H9 (cell line): ENCODE data around the gene HGF. TPM values are rescaled to one million over a fixed set of nuclear protein-coding genes. Genes with fewer than 3 reads are reported as not detected.

Experiments
- DNase-seq: peaks from one replicate; pipeline ENCODE4 v3.0.0-alpha.2; 2017
- H2AFZ ChIP-seq: one replicate; pipeline ENCODE4 v1.6.1; 2013; ENCODE audit warnings: mild to moderate bottlenecking, low read length, control low read depth, moderate library complexity
- H2AK5ac ChIP-seq: 2 replicates; pipeline ENCODE4 v1.6.1; 2013; ENCODE audit warnings: low read length, control low read depth, mixed read lengths; ENCODE audit not compliant: insufficient read length
- H2BK120ac ChIP-seq: one replicate; pipeline ENCODE4 v1.6.1; 2013; ENCODE audit warnings: low read depth, mild to moderate bottlenecking, low read length, control low read depth, inconsistent platforms; ENCODE audit not compliant: poor library complexity, severe bottlenecking
- H2BK12ac ChIP-seq: 2 replicates; pipeline ENCODE4 v1.6.1; 2013; ENCODE audit warnings: low read length, control low read depth, mixed read lengths, low read depth; ENCODE audit not compliant: insufficient read length
- H2BK15ac ChIP-seq: 2 replicates; pipeline ENCODE4 v1.6.1; 2013; ENCODE audit warnings: low read depth, low read length, control low read depth
- H2BK20ac ChIP-seq: one replicate; pipeline ENCODE4 v1.6.1; 2013; ENCODE audit warnings: low read depth, mild to moderate bottlenecking, low read length, control low read depth, inconsistent platforms; ENCODE audit not compliant: poor library complexity, severe bottlenecking
- H2BK5ac ChIP-seq: 2 replicates; pipeline ENCODE4 v1.6.1; 2013; ENCODE audit warnings: low read length, control low read depth, mixed read lengths; ENCODE audit not compliant: insufficient read length
- H3K14ac ChIP-seq: 2 replicates; pipeline ENCODE4 v1.6.1; 2013; ENCODE audit warnings: low read length, control low read depth; ENCODE audit not compliant: insufficient read depth
- H3K18ac ChIP-seq: 2 replicates; pipeline ENCODE4 v1.6.1; 2013; ENCODE audit warnings: low read depth, mild to moderate bottlenecking, mixed read lengths, low read length, control low read depth; ENCODE audit not compliant: insufficient read length
- H3K23ac ChIP-seq: 2 replicates; pipeline ENCODE4 v1.6.1; 2013; ENCODE audit warnings: low read length, control low read depth, mixed read lengths, low read depth; ENCODE audit not compliant: insufficient read length
- H3K23me2 ChIP-seq: 2 replicates; pipeline ENCODE4 v1.6.1; 2013; ENCODE audit warnings: low read depth, mild to moderate bottlenecking, mixed read lengths, low read length, control low read depth; ENCODE audit not compliant: insufficient read length, poor library complexity, severe bottlenecking
- H3K27ac ChIP-seq: 2 replicates; pipeline ENCODE4 v1.5.1; 2013; ENCODE audit warnings: low read length, control low read depth, mixed read lengths, low read depth; ENCODE audit not compliant: insufficient read length
- H3K27me3 ChIP-seq: 2 replicates; pipeline ENCODE4 v1.6.1; 2013; ENCODE audit warnings: low read length, control low read depth, inconsistent platforms; ENCODE audit not compliant: insufficient read depth
- H3K4ac ChIP-seq: 2 replicates; pipeline ENCODE4 v1.6.1; 2013; ENCODE audit warnings: low read depth, mild to moderate bottlenecking, control low read depth, inconsistent platforms, low read length, moderate library complexity
- H3K4me1 ChIP-seq: 2 replicates; pipeline ENCODE4 v1.6.1; 2013; ENCODE audit warnings: low read length, control low read depth, inconsistent platforms; ENCODE audit not compliant: insufficient read depth
- H3K4me2 ChIP-seq: 2 replicates; pipeline ENCODE4 v1.6.1; 2013; ENCODE audit warnings: low read length, control low read depth, mixed read lengths; ENCODE audit not compliant: insufficient read length, insufficient read depth
- H3K56ac ChIP-seq: 2 replicates; pipeline ENCODE4 v1.6.1; 2013; ENCODE audit warnings: low read depth, mild to moderate bottlenecking, mixed read lengths, low read length, control low read depth; ENCODE audit not compliant: insufficient read length
- H3K79me1 ChIP-seq: 2 replicates; pipeline ENCODE4 v1.6.1; 2013; ENCODE audit warnings: low read depth, mild to moderate bottlenecking, moderate library complexity, low read length, control low read depth, inconsistent platforms; ENCODE audit not compliant: insufficient read depth, poor library complexity, severe bottlenecking
- H3K79me2 ChIP-seq: 2 replicates; pipeline ENCODE4 v1.6.1; 2013; ENCODE audit warnings: low read length, control low read depth, inconsistent platforms; ENCODE audit not compliant: insufficient read depth
- H3K9ac ChIP-seq: 2 replicates; pipeline ENCODE4 v1.6.1; 2013; ENCODE audit warnings: low read length, control low read depth, mixed read lengths; ENCODE audit not compliant: insufficient read length; ENCODE audit errors: extremely low read depth
- H3K9me3 ChIP-seq: one replicate; pipeline ENCODE4 v1.6.1; 2013; ENCODE audit warnings: low read depth, low read length, inconsistent platforms; ENCODE audit not compliant: control insufficient read depth
- H3T11ph ChIP-seq: one replicate; pipeline ENCODE4 v1.6.1; 2013; ENCODE audit warnings: mild to moderate bottlenecking, low read length, control low read depth, inconsistent platforms
- H4K20me1 ChIP-seq: one replicate; pipeline ENCODE4 v1.6.1; 2013; ENCODE audit not compliant: control insufficient read depth, insufficient read length, insufficient read depth
- H4K5ac ChIP-seq: 2 replicates; pipeline ENCODE4 v1.6.1; 2013; ENCODE audit warnings: low read depth, mild to moderate bottlenecking, mixed read lengths, low read length, control low read depth; ENCODE audit not compliant: insufficient read length
- H4K8ac ChIP-seq: replicated peaks from 2 replicates; pipeline ENCODE4 v1.6.1; 2013; ENCODE audit warnings: low read length, control low read depth, mixed read lengths, low read depth; ENCODE audit not compliant: insufficient read length
- H4K91ac ChIP-seq: 2 replicates; pipeline ENCODE4 v1.6.1; 2013; ENCODE audit warnings: low read depth, mild to moderate bottlenecking, moderate library complexity, mixed read lengths, low read length, control low read depth; ENCODE audit not compliant: insufficient read length
- H3K27ac Mint-ChIP-seq, 3 experiments: 2 replicates in 2 of 3; 3 replicates in 1 of 3; pipeline ENCODE4 v1.8.0; 2020 to 2021; ENCODE audit warnings: mixed read lengths in 3 of 3, mild to moderate bottlenecking in 1 of 3, moderate library complexity in 1 of 3
- H3K27me3 Mint-ChIP-seq: 2 replicates; pipeline ENCODE4 v1.8.0; 2021; ENCODE audit warnings: low read depth, mild to moderate bottlenecking, moderate library complexity, mixed read lengths
- H3K36me3 Mint-ChIP-seq, 3 experiments: 2 replicates in 2 of 3; 3 replicates in 1 of 3; pipeline ENCODE4 v1.8.0; 2020 to 2021; ENCODE audit warnings: low read depth in 3 of 3, mixed read lengths in 3 of 3; ENCODE audit not compliant: insufficient read depth in 1 of 3
- H3K4me1 Mint-ChIP-seq, 2 experiments: 2 replicates each; pipeline ENCODE4 v1.8.0; 2020; ENCODE audit warnings: mixed read lengths in 2 of 2
- H3K4me3 Mint-ChIP-seq, 2 experiments: 2 replicates in 1 of 2; 3 replicates in 1 of 2; pipeline ENCODE4 v1.8.0; 2020 to 2021; ENCODE audit warnings: mild to moderate bottlenecking in 2 of 2, mixed read lengths in 2 of 2, moderate library complexity in 1 of 2
- H3K9me3 Mint-ChIP-seq, 2 experiments: 2 replicates in 1 of 2; 3 replicates in 1 of 2; pipeline ENCODE4 v1.8.0; 2020; ENCODE audit warnings: mild to moderate bottlenecking in 2 of 2, mixed read lengths in 2 of 2, moderate library complexity in 1 of 2
- WGBS: extraction: QIAGEN DNeasy Blood & Tissue Kit; methylation state at CpG from one replicate; pipeline ENCODE4 v1.1.7; 2013; ENCODE audit warnings: missing lambda C conversion rate, low lambda C conversion rate, mixed read lengths; ENCODE audit not compliant: insufficient read length; ENCODE audit errors: extremely low coverage; 5-methylcytosine and 5-hydroxymethylcytosine counted together
- total RNA-seq: library from RNA; stranded (reverse); gene quantifications from 2 replicates; pipeline ENCODE4 v1.2.1, GENCODE V29; 2021
- TF ChIP-seq, protein P1 (sequence below): fragments of 200-600 bp; sonication (generic); conservative IDR thresholded peaks from 3 replicates; pipeline ENCODE4 v1.8.0; 2021; ENCODE audit warnings: antibody characterized with exemption, mild to moderate bottlenecking

HGF gene
- total RNA-seq, 1 experiment from 2014 or later: 0.15 TPM

DNA sequence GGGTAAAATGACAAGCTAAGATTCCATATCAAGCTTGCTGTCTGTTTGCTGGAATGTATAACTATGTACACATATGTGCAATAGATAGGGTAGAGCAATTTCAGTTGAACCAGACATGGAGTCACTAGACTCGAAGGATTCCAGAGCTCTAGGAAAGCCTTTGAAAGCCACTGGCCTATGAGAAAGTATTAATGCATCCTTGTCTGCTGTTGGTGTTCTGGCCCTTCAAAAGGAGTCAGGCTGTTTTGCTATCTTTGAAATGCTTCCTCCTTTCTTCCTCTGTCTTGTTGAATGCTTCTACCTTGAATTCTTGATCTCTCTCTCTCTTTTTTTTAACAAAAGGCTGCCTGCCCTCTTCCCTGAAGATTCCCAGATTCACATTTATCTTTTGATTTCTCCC, 20.8 kb upstream of the HGF start:
- Histone ChIP-seq H3K56ac (no peak overlapping the region), H2AFZ (no peak overlapping the region), H3K23me2 (no peaks in the 10 kb centered on the region), H3K79me1 (no peaks in the 10 kb centered on the region), H4K20me1 (no peaks in the 10 kb centered on the region), H3K18ac (no peak overlapping the region), H3K9ac (no peak overlapping the region), H2BK5ac (no peak overlapping the region), H3K79me2 (no peaks in the 10 kb centered on the region), H3K4ac (no peak overlapping the region), H3K27ac (no peak overlapping the region), H2BK120ac (no peak overlapping the region), H2BK15ac (no peak overlapping the region), H4K91ac (no peak overlapping the region), H2AK5ac (no peak overlapping the region), H2BK12ac (no peak overlapping the region), H3K14ac (no peak overlapping the region), H3T11ph (no peak overlapping the region), H2BK20ac (no peak overlapping the region), H3K27me3 (no peaks in the 10 kb centered on the region), H3K4me2 (no peak overlapping the region), H3K4me1 (no peaks in the 10 kb centered on the region), H3K23ac (no peak overlapping the region), H4K8ac (no peak overlapping the region), H4K5ac (no peak overlapping the region), H3K9me3 (no peaks in the 10 kb centered on the region)
- peak overlapping the region in 1 of 3 experiments; percentile 37; a peak in 2 of 7 replicates for H3K27ac Mint-ChIP-seq
- no peak for DNase-seq
- H3K9me3 Mint-ChIP-seq: no peaks in the 10 kb centered on the region
- peaks cover 14 to 17% of the 10 kb centered on the region in 2 experiments for H3K4me1 Mint-ChIP-seq
- TF ChIP-seq, protein P1, sequence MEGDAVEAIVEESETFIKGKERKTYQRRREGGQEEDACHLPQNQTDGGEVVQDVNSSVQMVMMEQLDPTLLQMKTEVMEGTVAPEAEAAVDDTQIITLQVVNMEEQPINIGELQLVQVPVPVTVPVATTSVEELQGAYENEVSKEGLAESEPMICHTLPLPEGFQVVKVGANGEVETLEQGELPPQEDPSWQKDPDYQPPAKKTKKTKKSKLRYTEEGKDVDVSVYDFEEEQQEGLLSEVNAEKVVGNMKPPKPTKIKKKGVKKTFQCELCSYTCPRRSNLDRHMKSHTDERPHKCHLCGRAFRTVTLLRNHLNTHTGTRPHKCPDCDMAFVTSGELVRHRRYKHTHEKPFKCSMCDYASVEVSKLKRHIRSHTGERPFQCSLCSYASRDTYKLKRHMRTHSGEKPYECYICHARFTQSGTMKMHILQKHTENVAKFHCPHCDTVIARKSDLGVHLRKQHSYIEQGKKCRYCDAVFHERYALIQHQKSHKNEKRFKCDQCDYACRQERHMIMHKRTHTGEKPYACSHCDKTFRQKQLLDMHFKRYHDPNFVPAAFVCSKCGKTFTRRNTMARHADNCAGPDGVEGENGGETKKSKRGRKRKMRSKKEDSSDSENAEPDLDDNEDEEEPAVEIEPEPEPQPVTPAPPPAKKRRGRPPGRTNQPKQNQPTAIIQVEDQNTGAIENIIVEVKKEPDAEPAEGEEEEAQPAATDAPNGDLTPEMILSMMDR: no peak
- WGBS: no CpG with 5 or more reads among the region's 1 CpG
- H3K27me3 Mint-ChIP-seq: no peaks in the 10 kb centered on the region
- no peaks in the 10 kb centered on the region for H3K36me3 Mint-ChIP-seq
- no peak overlapping the region for H3K4me3 Mint-ChIP-seq
